Nucleus accumbens (tissue), 56 donors: ENCODE measurements around the gene FANCE.

Experiments
- DNase-seq, 56 donors: peaks; one replicate each; lab custom pipeline; 2025; lab: John Stamatoyannopoulos, UW

Gene FANCE

GRCh38 chr6:35452183-35453090, at the start of gene FANCE:
Gene FANCE, plus strand, starts transcription at chr6:35452338. Its CDS starts 208 bp downstream, at chr6:35452546.
- DNase-seq = peak; percentile 31 to 96 (median 81)

- no peak for DNase-seq
Measured at GRCh38 chr6:35402856-35403191, 49.3 kb upstream of the FANCE start.

- DNase-seq = no peak
Measured at GRCh38 chr6:35403544-35404442, 48.3 kb upstream of the FANCE start.

- no peak for DNase-seq
Measured at GRCh38 chr6:35406711-35407485, 45.2 kb upstream of the FANCE start.

- no peak for DNase-seq
Measured at GRCh38 chr6:35409245-35409644, 42.9 kb upstream of the FANCE start.

GRCh38 chr6:35410131-35410530, 42.0 kb upstream of the FANCE start:
- DNase-seq = no peak

GRCh38 chr6:35411066-35411465, 41.1 kb upstream of the FANCE start:
- no peak for DNase-seq

- DNase-seq = no peak
Measured at GRCh38 chr6:35412102-35412501, 40.0 kb upstream of the FANCE start.

GRCh38 chr6:35413911-35414310, 38.2 kb upstream of the FANCE start:
- no peak for DNase-seq

- DNase-seq = peak in 55 of 56 donors; percentile 15 to 91 (median 75)
Measured at GRCh38 chr6:35415065-35415891, 36.9 kb upstream of the FANCE start.

GRCh38 chr6:35417979-35418661, 34.0 kb upstream of the FANCE start:
- peak in 37 of 56 donors; percentile 1 to 70 (median 32) for DNase-seq

GRCh38 chr6:35419417-35419816, 32.7 kb upstream of the FANCE start:
- DNase-seq = no peak

GRCh38 chr6:35419961-35420360, 32.2 kb upstream of the FANCE start:
- no peak for DNase-seq

GRCh38 chr6:35425284-35425683, 26.9 kb upstream of the FANCE start:
- no peak for DNase-seq

GRCh38 chr6:35426074-35426473, 26.1 kb upstream of the FANCE start:
- peak in 2 of 56 donors; percentile 16 to 29 for DNase-seq

GRCh38 chr6:35427435-35427834, 24.7 kb upstream of the FANCE start:
- no peak for DNase-seq

GRCh38 chr6:35427851-35428321, 24.3 kb upstream of the FANCE start:
- DNase-seq = peak in 2 of 56 donors; percentile 4 to 6

- DNase-seq = no peak
Measured at GRCh38 chr6:35428421-35429149, 23.6 kb upstream of the FANCE start.
